ENCODE data around the gene RNF26. TPM values are rescaled to one million over a fixed set of nuclear protein-coding genes. Genes with fewer than 3 reads are reported as not detected.
A peak's percentile ranks its signal among the peaks of the same experiment; 100 is the strongest.

The RNF26 gene
- total RNA-seq, 1 experiment from 2014 or later: 6.8 TPM

DNA sequence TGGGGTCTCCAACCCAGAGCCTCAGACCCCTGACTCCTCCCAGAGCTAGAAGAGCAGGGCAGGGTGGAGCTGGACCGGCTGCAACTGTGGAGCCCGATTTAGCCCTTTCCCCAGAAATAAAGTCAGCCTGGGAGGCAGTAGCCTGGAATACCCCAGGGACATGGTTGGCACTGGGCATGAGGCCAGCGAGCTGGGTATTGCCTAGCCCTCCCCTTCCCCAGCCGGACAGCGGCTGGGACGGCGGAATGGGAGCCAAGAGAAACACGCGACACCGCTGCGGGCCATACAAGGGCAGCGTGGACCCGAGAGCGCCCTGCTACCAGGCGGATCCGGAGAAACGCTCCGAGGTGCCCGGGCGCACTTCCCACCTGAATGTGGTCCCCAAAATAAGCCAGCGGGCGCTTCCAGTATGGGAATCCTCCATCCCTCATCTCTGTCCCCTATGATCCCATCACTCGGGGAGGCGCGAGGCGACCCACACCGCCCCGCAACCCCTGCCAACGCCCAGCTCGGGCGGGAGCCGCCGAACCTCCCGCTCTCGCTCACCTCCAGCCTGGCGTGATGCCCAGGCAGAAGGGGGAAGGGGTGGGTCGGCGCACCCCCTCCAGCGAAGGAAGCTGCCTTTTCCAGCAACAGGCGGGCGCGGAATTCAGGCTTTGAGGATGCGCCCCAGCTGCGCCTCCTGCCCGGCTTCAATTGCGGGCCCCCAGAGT, 18.2 kb upstream of the RNF26 start:
- DNase-seq (ENCODE audit: low spot score): peak; percentile 62

DNA sequence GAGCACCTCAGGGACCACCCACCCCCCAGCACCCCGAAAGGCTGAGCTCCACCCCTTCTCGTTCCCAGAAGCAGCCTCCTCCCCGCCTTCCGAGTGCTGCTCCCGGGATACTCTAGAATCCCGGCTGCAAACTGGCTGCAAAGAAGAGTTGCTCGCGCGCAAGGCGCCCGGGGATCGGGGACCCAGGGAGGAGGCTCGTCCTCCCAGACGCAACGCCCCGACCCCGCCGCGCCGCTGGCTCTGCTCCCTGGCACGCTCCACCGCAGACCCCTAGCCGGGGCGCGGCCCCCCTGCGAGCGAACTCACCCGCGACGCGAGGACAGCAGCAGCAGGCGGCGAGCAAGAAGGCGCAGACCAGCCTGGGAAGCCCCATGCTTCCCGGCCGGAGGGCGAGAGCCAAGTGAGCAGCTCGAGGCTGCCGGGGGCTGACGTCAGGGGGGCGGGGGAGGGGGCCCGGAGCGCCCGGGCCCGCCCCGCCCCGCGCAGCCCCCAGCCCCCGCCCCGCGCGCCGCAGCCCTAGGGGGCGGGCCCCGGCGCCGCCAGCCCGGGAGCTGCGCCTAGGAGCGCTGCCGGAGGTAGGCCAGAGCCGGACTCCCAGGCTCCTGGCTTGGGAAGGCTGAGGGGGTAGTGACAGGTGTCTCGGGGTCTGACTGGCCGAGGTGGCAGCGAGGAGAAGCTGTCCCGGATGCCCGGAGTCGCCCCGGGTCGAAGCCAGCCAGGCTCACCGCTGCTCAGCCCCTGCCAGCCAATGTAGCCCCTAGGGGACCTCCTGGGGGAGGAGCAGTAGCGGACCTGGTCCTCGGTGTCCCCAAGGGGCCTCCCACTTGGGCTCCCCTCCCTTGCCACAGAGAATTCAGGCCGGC, 17.4 kb upstream of the RNF26 start, which contains the start of gene MCAM:
MCAM (minus strand) TSS at position 402 of the 863 bp plus-strand sequence; CDS start at position 373, 29 bp downstream.
- no peak for DNase-seq (ENCODE audit: low spot score)

DNA sequence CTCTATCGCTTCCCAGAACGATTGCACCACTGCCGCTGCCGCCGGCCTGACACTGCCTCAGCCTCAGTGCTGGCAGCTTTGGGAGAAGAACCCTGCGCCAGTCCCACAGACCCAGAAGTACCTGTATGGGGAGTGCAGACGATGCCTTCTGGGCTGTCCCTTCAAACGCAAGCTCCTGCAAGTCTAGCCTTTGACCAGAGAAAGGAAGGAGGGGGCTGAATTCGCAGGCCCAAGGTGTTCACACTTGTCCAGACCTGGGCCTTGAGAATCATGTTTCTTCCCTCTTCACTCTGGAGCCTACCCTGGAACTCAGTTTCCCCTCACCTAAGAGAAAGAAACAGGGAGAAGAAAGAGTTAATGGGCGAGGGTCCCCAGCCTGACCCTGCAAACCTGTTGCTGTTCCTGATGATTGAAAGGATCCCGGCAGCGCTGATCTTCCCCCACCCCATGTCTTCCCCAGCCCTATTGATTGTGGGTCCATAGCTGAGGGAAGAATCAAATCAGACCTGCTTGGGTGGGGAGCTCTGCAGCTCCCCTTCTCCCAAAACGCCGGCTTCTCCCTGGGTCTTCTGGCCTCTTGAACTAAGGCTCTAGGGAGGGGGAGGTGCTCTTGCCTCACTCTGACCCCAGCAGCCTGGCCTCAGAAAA, 16.6 kb upstream of the RNF26 start:
- no peak for DNase-seq (ENCODE audit: low spot score)

DNA sequence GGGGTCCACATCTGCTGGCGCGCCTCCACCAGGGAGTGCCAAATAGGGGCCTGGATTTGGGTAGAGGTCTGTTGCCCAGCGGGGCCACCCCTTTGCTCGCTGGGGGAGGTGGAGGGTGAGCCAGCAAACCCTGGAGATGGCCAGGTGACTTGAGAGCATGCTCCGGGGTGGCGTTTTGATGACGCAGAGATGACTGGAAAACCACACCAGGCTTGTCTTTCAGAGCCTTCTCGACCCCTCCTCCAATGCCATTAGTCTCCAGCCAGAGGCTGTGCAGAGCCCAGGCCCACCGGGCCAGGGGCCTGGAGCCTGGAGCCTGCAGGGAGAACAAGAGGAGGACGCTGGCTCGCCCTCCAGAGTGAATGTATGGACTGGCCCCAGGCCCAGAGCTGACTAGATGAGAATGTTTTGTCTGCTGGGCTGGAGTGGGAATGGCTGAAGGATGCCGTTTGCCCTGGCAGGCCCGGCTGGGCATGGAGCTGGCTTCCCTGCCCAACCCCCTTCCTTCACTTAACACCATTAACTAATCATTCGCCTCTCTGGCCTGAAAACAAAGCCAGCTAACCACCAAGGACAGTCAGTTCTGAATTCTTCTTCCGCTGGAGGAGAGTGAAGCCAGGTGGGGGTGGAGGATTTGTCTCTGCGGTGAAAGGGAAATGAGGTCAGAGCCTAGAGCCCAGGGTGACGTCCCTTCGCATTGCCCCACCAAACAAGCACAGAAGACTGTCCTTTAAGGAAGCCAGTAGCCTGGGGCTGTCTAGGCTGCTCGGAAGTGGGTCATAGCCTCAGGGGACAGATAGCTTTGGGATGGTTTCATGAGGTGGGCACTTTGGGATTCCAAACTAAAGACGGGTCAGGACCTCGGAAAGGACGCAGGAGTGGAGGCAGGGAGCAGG, 15.8 kb upstream of the RNF26 start:
- DNase-seq (ENCODE audit: low spot score): peak; percentile 69

DNA sequence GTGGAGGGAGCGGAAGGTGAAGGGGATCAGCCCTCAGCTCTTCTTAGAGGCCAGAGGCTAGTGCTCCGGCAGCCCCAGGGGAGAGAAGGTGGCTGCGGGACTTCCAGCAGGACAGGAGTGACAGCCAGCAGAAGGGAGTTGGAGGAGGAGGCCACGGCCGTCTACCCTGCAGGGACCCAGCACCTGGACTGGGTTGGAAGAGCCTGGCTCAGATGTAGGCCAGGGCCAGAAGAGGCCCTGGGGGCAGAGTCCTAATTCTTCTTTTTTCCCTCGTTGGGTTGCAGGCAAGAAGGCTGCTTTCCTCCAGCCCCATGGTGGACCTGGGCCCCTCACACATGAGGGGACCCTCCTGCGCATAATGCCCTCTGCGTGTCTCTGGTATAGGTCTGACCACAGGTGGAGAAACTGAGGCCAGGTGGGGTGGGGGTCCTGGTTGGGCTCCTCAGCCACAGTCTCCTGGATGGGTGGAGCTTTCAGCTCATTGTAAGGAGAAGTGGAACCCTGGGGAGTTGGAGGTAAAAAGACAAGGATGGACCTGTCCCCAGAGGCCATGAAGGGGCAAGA, 15.1 kb upstream of the RNF26 start:
- DNase-seq (ENCODE audit: low spot score): no peak

DNA sequence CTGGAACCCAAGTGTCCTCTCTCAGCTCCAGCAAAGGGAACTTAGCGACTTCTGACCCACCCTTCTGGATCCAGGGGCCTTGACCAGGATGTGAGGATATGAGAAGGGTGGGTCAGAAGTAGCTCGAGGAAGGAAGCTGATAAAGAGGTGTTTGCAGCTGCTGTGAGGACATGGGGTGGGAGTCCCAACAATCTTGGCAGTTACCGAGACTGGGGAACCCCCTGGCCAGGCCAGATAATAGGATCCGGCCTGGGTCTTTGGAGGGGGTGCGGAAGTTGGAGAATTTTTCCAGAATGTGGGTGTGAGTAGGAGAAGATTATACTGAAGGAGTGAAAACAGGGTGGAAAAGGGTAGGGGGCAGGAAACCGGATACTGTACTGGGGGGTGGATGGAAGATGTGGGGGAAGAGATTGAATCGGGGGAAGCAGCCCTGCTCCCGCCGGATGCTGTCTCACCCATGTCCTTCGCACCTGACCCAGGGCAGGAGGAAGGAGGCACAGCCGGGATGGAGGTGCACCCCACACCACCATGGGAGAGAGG, 14.6 kb upstream of the RNF26 start:
- no peak for DNase-seq (ENCODE audit: low spot score)

GRCh38 chr11:119320240-119320775, 14.0 kb upstream of the RNF26 start:
- no peak for DNase-seq (ENCODE audit: low spot score)

GRCh38 chr11:119320776-119321524, 13.4 kb upstream of the RNF26 start:
- DNase-seq (ENCODE audit: low spot score): no peak

DNA sequence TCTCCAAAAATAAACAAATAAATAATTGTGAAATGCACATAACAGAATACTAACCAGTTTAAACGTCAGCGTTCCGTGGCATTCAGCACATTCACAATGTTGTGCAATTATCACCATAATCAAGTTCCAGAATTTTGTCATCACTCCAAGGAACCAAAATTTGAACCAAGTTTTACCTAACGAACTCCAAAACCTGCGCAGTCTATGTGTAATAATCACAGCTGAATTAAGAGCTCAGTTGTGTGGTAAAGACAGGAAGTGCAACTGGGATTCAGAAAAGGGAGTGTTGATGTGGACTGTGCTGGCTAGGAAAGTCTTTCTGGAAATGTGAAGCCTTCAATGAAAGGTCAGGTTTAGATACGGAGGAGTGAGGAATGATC, 12.0 kb upstream of the RNF26 start:
- no peak for DNase-seq (ENCODE audit: low spot score)

GRCh38 chr11:119322921-119323531, 11.3 kb upstream of the RNF26 start:
- no peak for DNase-seq (ENCODE audit: low spot score)

DNA sequence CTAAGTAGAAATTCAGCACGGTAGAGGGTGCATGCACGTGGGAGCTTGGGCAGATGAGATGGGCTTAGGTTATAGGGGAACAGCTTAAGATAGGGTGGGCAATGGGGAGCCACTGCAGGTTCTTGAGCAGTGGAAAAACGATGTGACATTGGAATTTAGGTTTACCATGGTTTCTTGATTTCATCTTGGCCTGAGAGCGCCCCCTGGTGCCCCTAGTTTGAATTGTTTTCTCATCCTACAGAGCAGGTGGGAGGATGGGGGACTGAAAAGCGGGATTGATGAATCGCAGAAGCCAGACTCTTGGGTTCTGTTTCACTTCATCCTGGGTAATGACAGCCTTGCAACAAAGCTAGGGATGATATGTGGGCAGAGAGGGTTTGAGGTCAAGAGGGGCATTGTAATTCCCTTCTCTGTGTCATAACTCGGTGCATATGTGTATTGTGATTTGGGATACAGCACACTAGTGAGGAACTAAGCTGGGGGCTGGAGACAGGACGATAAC, 10.7 kb upstream of the RNF26 start:
- peak; percentile 52 for DNase-seq (ENCODE audit: low spot score)

DNA sequence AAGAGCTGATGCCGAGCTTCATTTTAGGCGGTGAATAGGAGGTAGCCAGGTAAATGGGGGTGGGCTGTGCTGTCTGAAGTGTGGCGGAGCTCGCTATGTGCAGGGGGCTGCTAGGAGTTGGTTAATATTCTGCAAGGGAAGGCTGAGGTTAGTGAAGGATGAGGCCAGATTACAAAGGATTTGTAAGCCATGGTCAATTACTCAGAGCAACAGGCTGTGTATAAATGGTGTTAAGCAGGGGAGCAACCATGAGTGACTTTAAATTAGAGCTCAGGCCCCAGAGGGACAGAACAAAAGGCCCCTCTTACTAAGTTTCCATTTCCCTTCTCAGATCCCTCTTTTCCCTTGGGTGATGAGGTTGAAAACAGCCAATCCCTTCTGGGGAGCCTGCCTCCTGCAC, 10.1 kb upstream of the RNF26 start:
- no peak for DNase-seq (ENCODE audit: low spot score)

DNA sequence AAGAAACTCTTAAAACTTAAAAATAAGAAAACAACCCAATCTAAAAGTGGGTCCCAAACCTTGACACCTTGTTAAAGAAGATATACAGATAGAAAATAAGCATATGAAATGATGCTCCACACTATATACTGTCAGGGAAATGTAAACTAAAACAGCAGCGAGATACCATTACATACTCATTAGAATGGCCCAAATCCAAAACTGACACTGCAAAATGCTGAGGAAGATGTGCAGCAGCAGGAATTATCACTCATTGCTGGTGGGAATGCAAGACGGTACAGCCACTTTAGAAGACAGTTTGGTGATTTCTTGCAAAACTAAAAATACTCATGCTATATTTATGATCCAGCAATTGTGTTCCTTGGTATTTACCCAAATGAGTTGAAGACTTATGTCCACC, 5.0 kb upstream of the RNF26 start:
- no peak for DNase-seq (ENCODE audit: low spot score)

- DNase-seq (ENCODE audit: low spot score): no peak
Observed at GRCh38 chr11:119330237-119330636, 4.1 kb upstream of the RNF26 start.

- DNase-seq (ENCODE audit: low spot score): no peak
Observed at GRCh38 chr11:119332111-119332765, 2.1 kb upstream of the RNF26 start.

- no peak for DNase-seq (ENCODE audit: low spot score)
Observed at GRCh38 chr11:119335091-119335654, 846 bp downstream of the RNF26 start.

DNA sequence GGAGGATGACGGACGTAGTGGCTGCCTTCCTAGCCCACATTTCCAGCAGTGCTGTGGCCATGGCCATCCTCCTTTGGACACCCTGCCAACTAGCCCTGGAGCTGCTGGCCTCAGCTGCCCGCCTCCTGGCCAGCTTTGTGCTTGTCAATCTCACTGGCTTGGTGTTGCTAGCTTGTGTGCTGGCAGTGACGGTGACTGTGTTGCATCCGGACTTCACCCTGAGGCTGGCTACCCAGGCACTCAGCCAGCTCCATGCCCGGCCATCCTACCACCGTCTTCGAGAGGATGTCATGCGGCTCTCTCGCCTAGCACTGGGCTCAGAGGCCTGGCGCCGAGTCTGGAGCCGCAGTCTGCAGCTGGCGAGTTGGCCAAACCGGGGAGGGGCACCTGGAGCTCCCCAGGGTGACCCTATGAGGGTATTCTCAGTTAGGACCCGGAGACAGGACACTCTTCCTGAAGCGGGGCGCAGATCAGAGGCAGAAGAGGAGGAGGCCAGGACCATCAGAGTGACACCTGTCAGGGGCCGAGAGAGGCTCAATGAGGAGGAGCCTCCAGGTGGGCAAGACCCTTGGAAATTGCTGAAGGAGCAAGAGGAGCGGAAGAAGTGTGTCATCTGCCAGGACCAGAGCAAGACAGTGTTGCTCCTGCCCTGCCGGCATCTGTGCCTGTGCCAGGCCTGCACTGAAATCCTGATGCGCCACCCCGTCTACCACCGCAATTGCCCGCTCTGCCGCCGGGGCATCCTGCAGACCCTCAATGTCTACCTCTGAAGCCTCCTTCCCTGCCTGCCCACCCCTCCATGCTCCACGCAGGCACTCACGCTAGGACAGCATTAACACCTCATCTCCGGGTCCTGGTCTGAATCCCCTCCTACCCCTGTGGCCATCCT, 1.6 kb downstream of the RNF26 start:
- DNase-seq (ENCODE audit: low spot score): no peak

All from H4 (cell line).